Psoas muscle (tissue), 8 donors: Measurements from ENCODE around the gene CLASP1. TPM values are rescaled to one million over a fixed set of nuclear protein-coding genes. Genes with fewer than 3 reads are reported as not detected.

Experiments used
- ATAC-seq, 4 donors: fragments of 200-7000 bp; cut with Tn5 transposase; one replicate each; pipeline ENCODE4 v1.9.1; 2020; ENCODE audit warnings: moderate library complexity in 3 of 4, mild to moderate bottlenecking in 2 of 4
- DNase-seq, 2 donors: peaks; one replicate each; pipeline ENCODE4 v3.0.0-alpha.2; 2020
- H3K27ac ChIP-seq: fragments of 200-600 bp; one replicate; pipeline ENCODE4 v1.8.0; 2022
- H3K27me3 ChIP-seq, 3 donors: fragments of 200-600 bp in 1 of 3; one replicate each; pipeline versions ENCODE4 v1.6.1 to v1.8.0; 2013 to 2022; ENCODE audit warnings: low read length in 2 of 3, mild to moderate bottlenecking in 2 of 3, moderate library complexity in 1 of 3; ENCODE audit not compliant: insufficient read depth in 3 of 3
- H3K36me3 ChIP-seq, 2 donors: fragments of 200-600 bp in 1 of 2; one replicate each; pipeline versions ENCODE4 v1.6.1 to v1.8.0; 2013 to 2022; ENCODE audit warnings: low read depth in 1 of 2, mild to moderate bottlenecking in 1 of 2, moderate library complexity in 1 of 2; ENCODE audit not compliant: insufficient read depth in 1 of 2
- H3K4me1 ChIP-seq: fragments of 200-600 bp; one replicate; pipeline ENCODE4 v1.8.0; 2022
- H3K4me3 ChIP-seq: fragments of 200-600 bp; one replicate; pipeline ENCODE4 v1.8.0; 2022; ENCODE audit warnings: mild to moderate bottlenecking
- H3K9me3 ChIP-seq: fragments of 200-600 bp; one replicate; pipeline ENCODE4 v1.8.0; 2022
- whole genome bisulfite sequencing, 3 donors: extraction: QIAGEN DNeasy Blood & Tissue Kit; methylation state at CpG; one replicate each; pipeline versions ENCODE4 v1.1.6 to v1.1.7; 2013; 5-methylcytosine and 5-hydroxymethylcytosine counted together
- intact Hi-C, 2 donors: fragments of 100-400 bp; cut with DNase I; formaldehyde crosslinking; loops; one replicate each; pipeline versions ENCODE4 v1.11.0 to v1.14.2; 2022
- polyA plus RNA-seq, 3 donors: library from polyadenylated mRNA; stranded (reverse); fragments of 200-250 nt; gene quantifications; one replicate each; pipeline ENCODE4 v1.2.3, GENCODE V29; 2013
- total RNA-seq, 4 donors: library from RNA; stranded (reverse); fragmentation: NEBNext Ultra II Directional in 2 of 4; extraction: Animal tissue kit (Norgen Biotek cat#: 25700) in 2 of 4; gene quantifications; one replicate each; pipeline versions ENCODE4 v1.2.1 to v1.2.4, GENCODE V29; 2021 to 2023
- TF ChIP-seq, protein P1 (sequence below): fragments of 200-600 bp; IDR thresholded peaks from one replicate; pipeline ENCODE4 v1.8.0; 2022; ENCODE audit warnings: antibody characterized with exemption
- donor health status: healthy with polysubstance abuse.
- donor health status: DM: no; HTN: no; CAD: no; lungs with moderate emphysema.
- donor health status: Bipolar disorder and iron deficiency.
- donor health status: healthy.
- donor health status: DM: yes; HTN: yes; CAD: no.
- donor health status: DM: no; HTN: no; CAD: no.
- donor health status: DM: no; HTN: no; CAD: no.
- donor health status: DM: yes; HTN: yes; CAD: no.

The CLASP1 gene
- total and polyA plus RNA-seq, 7 donors: 11.6 to 60.7 (median 38.8) TPM

DNA sequence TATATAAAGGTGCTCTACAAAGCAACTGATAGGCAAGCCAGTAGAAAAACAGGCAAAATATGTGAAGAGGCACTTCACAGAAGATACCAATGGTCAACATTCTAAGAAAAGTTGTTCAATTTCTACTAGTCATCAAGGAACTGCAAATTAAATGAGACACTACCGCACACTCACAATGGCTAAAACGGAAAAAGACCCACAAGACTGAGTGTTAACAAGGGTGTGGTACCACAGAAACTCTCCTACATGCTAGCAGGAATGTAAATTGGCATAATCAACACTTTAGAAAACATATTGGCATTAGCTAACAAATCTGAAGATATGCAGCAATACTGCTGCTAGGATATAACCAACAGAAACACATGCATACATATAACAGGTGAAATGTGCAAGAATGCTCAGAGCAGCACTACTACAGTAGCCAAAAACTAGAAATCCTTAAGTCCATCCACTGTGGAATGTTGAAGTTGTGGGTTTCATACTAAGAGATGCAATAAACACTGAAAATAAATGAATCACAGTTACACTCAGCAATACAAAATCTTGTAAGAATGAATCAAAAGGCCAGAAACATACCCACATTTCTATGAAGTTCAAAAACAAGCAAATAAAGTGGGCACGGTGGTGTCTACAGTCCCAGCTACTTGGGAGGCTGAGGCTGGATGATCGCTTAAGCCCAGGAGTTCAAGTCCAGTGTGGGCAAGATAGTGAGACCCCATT is 109.4 kb downstream of the CLASP1 start:
- no peak for DNase-seq
- TF ChIP-seq, protein P1, sequence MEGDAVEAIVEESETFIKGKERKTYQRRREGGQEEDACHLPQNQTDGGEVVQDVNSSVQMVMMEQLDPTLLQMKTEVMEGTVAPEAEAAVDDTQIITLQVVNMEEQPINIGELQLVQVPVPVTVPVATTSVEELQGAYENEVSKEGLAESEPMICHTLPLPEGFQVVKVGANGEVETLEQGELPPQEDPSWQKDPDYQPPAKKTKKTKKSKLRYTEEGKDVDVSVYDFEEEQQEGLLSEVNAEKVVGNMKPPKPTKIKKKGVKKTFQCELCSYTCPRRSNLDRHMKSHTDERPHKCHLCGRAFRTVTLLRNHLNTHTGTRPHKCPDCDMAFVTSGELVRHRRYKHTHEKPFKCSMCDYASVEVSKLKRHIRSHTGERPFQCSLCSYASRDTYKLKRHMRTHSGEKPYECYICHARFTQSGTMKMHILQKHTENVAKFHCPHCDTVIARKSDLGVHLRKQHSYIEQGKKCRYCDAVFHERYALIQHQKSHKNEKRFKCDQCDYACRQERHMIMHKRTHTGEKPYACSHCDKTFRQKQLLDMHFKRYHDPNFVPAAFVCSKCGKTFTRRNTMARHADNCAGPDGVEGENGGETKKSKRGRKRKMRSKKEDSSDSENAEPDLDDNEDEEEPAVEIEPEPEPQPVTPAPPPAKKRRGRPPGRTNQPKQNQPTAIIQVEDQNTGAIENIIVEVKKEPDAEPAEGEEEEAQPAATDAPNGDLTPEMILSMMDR: no peak
- no peaks in the 10 kb centered on the region for H3K27me3 ChIP-seq
- peaks cover 58% of the 10 kb centered on the region for H3K4me1 ChIP-seq
- H3K9me3 ChIP-seq: no peaks in the 10 kb centered on the region
- intact Hi-C loops: loop anchor here in 1 of 2 donors (10.0 kb wide), 1 partner anchor 845 kb away; no protein-coding TSS in a partner anchor
- H3K36me3 ChIP-seq: no peaks in the 10 kb centered on the region
- H3K4me3 ChIP-seq: peak overlapping the region; percentile 0
- WGBS, 3 donors: 75 to 91% (median 87%) methylated on average over 4 of the region's 4 CpGs
- ATAC-seq: no peak
- H3K27ac ChIP-seq: no peak overlapping the region

DNA sequence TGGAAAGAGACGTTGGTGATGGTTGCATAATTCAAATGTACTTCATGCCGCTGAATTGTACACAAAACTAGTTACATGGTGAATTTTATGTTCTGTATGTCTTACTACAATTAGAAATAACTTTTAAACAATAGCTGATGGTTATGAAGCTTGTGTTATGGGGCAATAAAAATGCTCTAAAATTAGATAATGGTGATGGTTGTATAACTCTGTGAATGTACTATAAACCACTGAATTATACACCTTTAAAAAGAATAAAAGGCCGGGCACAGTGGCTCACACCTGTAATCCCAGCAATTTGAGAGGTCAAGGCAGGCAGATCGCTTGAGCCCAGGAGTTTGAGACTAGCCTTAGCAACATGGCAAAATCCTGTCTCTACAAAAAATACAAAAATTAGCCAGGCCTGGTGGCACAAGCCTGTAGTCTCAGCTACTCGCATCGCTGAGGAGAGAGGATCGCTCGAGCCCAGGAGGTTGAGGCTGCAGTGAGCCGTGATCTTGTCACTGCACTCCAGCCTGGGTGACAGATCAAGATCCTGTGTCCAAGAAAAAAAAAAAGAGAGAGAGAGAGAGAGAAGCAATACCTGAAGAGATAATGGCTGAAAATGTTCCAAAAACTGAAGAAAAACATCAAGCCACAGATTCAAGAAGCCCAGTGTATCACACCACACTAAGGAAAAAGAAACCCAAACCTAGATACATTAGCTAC is 112.3 kb downstream of the CLASP1 start:
- intact Hi-C loops: no loop called here
- no peaks in the 10 kb centered on the region for H3K36me3 ChIP-seq
- H3K27me3 ChIP-seq: no peaks in the 10 kb centered on the region
- ATAC-seq (no peak), DNase-seq (no peak)
- no peak overlapping the region for H3K4me3 ChIP-seq
- peak overlapping the region; percentile 3 for H3K27ac ChIP-seq
- H3K4me1 ChIP-seq: peaks cover 40% of the 10 kb centered on the region
- no peaks in the 10 kb centered on the region for H3K9me3 ChIP-seq
- TF ChIP-seq, protein P1: no peak
- 61 to 75% (median 61%) methylated on average over 9 of the region's 9 CpGs for WGBS, 3 donors

- TF ChIP-seq, protein P1: no peak
- no peak overlapping the region for H3K27ac ChIP-seq
Observed at GRCh38 chr2:121536347-121536746, 112.9 kb downstream of the CLASP1 start.

GRCh38 chr2:121534007-121534406 is 115.3 kb downstream of the CLASP1 start:
- intact Hi-C loops: loop anchor here (5.0 kb wide), 4 partner anchors 33 to 203 kb away; partner anchors contain the start of genes CLASP1 (in 1 of the 2) and NIFK (in 1 of the 2)
- Histone ChIP-seq H3K9me3 (no peaks in the 10 kb centered on the region), H3K36me3 (no peaks in the 10 kb centered on the region), H3K4me1 (peaks cover 31% of the 10 kb centered on the region), H3K27ac (peak overlapping the region; percentile 99), H3K27me3 (no peaks in the 10 kb centered on the region), H3K4me3 (no peak overlapping the region)
- TF ChIP-seq, protein P1: no peak
- ATAC-seq (no peak), DNase-seq (no peak)

More at GRCh38 chr2:121536347-121536746, 112.9 kb downstream of the CLASP1 start:
- Histone ChIP-seq H3K9me3 (no peaks in the 10 kb centered on the region), H3K27me3 (no peaks in the 10 kb centered on the region), H3K4me1 (peaks cover 38% of the 10 kb centered on the region), H3K36me3 (no peaks in the 10 kb centered on the region), H3K4me3 (no peak overlapping the region)
- intact Hi-C loops: no loop called here
- DNase-seq: no peak
- ATAC-seq: no peak
- 64 to 89% (median 75%) methylated on average over 1 of the region's 1 CpG for whole genome bisulfite sequencing, 3 donors
